ENCODE results near the gene ZNF827. TPM values are rescaled to one million over a fixed set of nuclear protein-coding genes. Genes with fewer than 3 reads are reported as not detected.

Gene ZNF827, protein sequence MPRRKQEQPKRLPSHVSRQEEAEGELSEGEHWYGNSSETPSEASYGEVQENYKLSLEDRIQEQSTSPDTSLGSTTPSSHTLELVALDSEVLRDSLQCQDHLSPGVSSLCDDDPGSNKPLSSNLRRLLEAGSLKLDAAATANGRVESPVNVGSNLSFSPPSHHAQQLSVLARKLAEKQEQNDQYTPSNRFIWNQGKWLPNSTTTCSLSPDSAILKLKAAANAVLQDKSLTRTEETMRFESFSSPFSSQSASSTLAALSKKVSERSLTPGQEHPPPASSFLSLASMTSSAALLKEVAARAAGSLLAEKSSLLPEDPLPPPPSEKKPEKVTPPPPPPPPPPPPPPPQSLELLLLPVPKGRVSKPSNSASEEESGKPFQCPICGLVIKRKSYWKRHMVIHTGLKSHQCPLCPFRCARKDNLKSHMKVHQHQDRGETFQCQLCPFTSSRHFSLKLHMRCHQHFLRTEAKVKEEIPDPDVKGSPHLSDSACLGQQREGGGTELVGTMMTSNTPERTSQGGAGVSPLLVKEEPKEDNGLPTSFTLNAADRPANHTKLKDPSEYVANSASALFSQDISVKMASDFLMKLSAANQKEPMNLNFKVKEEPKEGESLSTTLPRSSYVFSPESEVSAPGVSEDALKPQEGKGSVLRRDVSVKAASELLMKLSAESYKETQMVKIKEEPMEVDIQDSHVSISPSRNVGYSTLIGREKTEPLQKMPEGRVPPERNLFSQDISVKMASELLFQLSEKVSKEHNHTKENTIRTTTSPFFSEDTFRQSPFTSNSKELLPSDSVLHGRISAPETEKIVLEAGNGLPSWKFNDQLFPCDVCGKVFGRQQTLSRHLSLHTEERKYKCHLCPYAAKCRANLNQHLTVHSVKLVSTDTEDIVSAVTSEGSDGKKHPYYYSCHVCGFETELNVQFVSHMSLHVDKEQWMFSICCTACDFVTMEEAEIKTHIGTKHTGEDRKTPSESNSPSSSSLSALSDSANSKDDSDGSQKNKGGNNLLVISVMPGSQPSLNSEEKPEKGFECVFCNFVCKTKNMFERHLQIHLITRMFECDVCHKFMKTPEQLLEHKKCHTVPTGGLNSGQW
- 10 to 100 TPM; 29.4 to 46.7 (median 35.2) TPM for polyA plus RNA-seq (ENCODE audit: insufficient read length in 4 of 4)

DNA sequence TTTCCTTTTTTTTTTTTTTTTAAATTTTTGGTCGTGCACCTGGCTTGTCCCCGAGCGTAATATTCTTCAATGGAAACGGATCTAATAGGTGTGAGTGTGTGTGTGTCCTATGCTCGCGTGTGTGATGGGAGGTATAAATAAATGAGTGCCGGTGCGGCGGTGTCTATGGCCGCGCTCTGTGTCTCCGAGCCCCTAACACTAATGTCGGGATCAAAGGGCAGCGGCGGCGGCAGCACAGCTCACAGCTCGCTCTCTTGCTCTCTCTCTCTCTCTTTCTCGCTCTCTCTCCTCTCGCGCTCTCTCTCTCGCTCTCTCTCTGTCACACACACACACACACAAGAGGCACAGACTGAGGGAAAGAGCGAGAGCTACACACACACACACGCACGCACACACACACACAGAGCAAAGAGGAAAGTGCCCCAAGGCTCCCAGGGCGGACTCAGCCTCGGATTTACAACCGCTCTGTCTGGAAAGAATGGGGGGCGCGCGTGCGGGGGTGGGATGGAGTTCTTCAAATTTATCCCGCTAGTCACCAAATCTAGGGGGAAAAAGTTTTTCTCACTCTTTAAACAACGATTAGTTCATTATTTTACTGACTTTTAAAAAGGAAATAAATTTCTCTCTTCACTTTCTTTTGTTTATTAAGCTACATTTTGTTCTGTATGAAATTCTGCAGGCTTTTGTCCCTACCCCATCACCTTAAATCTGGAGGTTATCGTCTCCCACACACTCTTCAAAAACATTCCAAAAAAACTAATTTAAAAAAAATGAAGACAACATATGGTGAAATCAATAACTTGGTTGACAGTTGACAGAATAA lies at the start of gene ZNF827:
Gene ZNF827 (minus strand): TSS at position 206 of the 823 bp plus-strand sequence. CDS start 416 bp downstream, outside the sequence.
- DNase-seq (ENCODE audit: low read depth in 4 of 4, low spot score in 2 of 4), result peak in 3 of 4 donors; percentile 63 to 75 (median 72)

DNA sequence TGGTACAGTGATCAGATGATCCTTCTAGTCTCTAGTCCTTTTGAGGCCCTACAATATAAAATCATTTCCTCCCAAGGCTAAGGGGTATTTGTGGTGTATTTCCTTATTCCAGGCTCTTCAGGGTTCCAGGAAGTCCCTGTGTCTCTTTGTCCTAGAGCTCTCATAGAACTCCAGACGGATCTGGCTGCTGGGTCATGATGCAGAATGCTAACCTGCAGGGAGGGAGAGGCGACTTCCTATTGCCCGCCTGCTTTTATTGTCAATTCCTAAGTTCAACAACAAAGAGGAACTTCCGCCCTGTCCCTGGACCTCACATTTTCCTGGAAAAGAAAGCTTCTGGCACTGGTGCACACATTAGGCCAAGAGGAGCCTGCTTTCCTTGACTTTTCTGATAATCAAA lies 45.9 kb upstream of the ZNF827 start:
- no peak for DNase-seq (ENCODE audit: low read depth in 4 of 4, low spot score in 2 of 4)

DNA sequence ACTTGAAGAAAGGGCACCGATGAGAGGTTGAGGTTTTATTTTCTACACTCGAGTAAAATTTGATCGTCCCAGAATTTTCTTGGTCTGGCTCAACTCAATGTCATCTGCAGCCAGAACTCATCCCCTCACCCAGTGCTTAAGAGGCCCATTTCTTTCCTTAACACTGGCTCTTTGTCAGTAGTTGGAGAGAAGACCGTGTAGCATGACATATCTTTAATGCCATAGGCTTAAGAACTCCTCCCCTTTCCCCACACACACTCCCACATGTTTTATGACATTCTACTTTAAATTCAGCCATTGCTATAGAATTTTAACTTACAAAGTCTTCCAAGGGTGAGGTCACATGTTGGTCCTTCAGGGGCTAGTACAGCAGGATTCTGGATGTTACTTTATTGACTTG lies 44.2 kb upstream of the ZNF827 start:
- no peak for DNase-seq (ENCODE audit: low read depth in 4 of 4, low spot score in 2 of 4)

DNA sequence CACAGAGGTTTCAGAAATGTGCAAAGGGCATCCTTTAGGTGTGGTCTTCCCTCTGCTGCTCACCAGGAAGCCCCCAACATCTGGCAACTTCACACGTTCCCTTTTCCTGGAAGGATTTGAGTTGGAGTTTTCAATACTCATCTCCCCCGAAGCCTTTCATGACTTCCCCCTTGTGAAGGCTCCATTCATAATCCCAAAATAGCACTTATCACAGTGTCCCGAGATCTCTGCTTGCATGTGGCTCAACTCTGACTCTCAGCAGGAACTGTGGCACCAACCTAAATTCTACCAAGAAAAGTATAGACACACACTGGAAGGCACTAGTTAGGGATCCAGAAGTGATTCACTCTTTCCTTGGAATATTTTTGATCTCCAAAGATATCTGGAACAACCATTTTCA lies 40.5 kb upstream of the ZNF827 start:
- DNase-seq (ENCODE audit: low read depth in 4 of 4, low spot score in 2 of 4), result no peak

DNA sequence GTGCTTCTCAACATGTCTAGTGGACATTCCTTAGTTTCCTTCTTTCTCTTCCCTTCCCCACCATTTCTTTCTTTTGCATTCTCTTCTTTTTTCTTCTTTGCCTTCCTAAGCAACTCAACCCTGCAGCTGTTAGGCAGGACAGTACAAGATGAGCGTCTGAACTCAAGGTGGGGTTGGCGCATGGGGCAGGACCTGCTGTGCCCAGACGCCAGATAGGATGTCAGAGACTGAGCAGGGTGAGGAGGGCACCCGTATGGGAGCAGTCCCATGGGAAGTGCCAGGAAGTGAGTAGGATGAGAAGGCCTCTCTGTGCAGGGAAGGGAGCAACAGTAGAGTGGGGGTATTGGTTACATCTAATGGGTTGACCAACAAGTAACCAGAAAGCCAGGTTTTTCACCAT lies 38.1 kb upstream of the ZNF827 start:
- DNase-seq (ENCODE audit: low read depth in 4 of 4, low spot score in 2 of 4), result no peak

DNA sequence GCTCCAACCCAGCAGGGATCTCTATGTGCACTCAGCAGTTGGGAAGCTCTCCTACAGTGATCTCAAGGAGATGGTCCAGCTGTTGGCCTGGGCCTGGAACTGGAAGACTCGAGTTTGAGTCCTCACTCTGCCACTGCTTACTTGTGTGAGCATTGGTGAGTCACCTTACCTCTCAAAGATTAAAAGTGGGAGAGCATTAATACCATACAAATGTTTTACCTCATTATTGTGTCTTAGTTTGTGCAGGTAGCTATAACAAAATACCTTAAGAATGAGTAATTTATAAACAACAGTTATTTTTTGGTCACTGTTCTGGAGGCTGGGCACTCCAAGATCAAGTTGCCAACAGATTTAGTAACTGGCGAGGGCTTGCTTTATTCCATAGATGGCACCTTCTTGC lies 21.4 kb upstream of the ZNF827 start:
- DNase-seq (ENCODE audit: low read depth in 4 of 4, low spot score in 2 of 4), result no peak

DNA sequence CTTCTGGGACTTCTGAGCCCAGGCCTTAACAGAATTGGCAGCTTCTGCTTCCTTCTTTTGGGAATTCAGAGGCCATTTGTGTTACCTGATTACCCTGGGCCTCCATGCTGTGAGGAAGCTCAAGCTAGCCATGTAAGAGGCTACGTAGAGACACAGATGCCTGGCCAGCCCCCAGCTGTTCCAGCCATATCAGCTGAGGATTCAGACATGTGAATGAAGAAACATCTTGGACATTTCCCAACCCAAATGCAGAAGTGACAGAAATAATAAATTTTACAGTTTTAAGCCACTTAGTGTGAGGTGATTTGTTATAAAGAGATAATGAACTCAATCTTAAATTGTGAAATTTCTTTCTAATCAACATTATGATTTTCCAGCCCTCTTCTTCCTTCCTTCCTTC lies 18.7 kb upstream of the ZNF827 start:
- no peak for DNase-seq (ENCODE audit: low read depth in 4 of 4, low spot score in 2 of 4)

DNA sequence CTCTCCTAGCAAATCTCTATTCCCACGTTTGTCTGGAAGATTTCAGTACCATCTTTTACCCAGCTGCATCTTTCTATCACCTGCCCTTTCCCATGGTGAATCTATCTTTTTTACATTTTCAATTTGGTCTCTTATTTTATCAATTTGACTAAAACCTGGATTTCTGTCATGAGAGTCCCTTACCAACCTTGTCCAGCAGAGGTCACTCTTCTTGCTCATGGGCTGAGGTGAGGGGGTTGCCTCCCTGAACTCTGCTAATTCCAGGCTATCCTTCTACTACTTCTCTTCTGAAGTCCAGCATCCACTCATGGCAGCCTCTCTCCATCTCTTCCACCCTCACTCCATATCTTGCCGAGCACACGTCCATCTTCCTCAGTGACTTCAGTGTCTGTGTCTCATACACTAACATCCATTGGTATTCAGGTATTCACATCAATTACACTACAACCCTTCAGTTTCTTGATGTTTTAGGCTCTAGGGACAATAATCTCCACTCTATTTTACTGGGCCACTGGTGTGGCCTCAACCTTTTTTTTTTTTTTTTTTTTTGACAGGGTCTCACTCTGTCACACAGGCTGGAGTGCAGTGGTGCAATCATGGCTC lies 17.8 kb upstream of the ZNF827 start:
- no peak for DNase-seq (ENCODE audit: low read depth in 4 of 4, low spot score in 2 of 4)

DNA sequence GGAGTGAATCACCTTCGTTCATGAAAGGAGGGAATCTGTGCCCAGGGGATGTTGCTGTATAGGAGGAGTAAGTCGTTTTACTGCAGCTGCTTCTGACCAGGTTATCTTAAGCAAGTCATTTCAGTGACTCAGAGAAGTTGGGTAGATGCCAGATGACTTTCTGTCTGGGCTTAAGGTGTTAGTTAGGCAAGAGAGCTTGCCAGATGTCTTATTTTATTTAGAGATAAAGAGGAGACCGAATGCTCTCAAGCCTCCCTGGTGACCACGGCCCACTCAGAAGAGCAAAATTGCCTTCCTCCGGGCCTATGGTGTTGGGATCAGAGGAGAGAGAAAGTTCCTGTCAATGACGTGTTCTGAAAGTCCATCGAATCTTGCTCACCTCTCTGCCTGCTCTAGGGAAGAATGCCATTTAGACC lies 16.3 kb upstream of the ZNF827 start:
- DNase-seq (ENCODE audit: low read depth in 4 of 4, low spot score in 2 of 4), result no peak

DNA sequence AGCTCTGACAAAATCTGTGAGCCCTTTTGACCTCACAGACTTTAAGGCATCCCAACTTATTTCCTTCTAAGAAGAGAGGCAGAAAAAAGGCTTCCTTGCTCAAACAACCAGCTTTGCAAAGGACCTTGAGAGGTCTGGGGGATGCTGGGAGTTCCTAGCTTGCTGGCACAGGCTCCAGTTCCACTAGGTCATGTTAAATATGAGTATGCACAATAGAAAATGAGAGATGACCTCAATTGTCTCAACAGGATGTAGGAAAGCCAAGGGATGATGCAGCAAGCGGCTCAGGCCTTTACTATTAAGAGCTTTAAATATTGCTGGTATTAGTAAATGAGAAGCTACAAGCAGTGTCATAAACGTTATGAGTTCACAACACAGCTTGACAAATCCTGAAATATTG lies 13.3 kb upstream of the ZNF827 start:
- no peak for DNase-seq (ENCODE audit: low read depth in 4 of 4, low spot score in 2 of 4)

DNA sequence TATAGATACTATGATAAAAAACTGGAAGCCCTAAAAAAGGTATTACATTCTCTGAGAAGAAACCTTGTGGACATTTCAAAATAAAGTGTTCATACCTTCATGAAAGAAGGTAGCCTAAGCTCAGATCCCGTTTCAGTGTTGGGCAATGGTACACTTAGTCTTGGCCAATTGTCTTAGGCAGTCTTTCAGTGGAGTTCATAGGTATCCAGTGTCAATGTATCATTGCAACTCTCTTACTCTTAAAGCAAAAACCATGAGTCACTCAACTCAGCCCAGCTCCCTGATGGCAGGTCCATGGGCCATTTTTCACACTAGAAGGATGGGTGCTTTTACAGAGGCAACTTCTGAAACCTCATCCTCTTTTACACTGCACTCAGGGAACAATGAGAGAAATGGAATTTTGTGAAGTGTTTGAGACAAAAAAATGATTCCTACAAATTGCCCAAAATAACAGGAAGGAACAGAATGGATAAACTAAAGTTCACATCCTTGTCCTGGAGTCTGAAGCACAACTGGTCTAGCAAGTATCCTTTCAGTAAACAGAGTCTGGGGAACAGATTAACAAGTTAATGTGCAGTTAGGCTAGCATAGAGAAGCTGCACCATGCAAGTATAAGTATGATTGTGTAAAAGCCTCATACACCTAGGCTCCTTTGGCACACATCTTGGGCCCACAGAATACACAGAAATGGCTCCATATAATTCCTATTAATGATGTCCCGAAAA lies 7.0 kb upstream of the ZNF827 start:
- DNase-seq (ENCODE audit: low read depth in 4 of 4, low spot score in 2 of 4), result no peak

DNA sequence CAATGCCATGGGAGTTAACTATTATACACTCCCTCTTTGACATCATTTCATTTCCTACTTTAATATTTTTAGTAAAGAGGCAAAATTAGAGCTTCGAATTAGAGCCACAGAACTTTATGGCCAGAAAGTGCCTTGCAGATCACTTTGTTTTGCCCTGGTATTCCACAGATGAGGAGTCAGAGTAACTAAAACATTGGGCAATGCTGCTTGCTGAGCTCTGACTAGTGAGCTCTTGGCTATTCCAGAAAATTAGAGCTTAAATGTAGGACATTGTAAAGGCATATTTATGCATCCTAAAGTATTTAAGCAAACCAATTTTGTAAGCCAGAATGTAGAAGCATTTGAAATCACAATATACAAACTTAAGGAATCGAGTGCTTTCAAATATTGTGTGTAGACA lies 6.3 kb upstream of the ZNF827 start:
- no peak for DNase-seq (ENCODE audit: low read depth in 4 of 4, low spot score in 2 of 4)

DNA sequence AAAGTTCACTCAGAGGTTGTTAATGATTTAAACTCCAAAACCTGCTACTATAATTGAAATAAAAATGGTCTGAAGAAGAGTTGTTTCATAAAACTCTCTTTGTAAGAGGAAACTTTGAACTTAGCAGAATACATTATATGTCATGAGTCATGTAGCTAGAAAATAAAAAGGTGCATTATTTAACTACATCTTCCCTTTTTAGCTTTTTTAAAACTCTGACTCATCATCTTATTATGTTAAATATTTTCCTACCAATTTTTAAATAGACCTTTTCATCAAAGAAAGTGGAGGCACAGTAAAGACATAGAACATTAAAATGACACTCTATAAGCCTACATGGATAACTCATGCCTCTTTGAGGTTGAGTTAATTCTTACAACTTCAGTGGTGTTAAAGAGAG lies 1.2 kb upstream of the ZNF827 start:
- no peak for DNase-seq (ENCODE audit: low read depth in 4 of 4, low spot score in 2 of 4)

DNA sequence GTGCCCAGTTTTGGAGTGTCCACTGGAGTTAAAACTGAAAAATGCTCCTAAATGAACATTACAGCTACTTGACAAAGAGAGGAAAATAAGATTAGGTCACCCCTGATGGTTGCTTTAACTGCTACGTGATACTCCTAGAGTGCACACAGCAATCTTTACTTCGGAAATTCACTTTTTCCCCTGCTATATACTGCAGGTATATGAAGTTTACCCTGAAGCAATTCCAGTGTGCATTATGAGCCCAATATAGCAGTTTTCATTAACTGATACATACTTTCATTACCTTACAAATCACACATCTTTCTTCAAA lies 773 bp upstream of the ZNF827 start:
- no peak for DNase-seq (ENCODE audit: low read depth in 4 of 4, low spot score in 2 of 4)

DNA sequence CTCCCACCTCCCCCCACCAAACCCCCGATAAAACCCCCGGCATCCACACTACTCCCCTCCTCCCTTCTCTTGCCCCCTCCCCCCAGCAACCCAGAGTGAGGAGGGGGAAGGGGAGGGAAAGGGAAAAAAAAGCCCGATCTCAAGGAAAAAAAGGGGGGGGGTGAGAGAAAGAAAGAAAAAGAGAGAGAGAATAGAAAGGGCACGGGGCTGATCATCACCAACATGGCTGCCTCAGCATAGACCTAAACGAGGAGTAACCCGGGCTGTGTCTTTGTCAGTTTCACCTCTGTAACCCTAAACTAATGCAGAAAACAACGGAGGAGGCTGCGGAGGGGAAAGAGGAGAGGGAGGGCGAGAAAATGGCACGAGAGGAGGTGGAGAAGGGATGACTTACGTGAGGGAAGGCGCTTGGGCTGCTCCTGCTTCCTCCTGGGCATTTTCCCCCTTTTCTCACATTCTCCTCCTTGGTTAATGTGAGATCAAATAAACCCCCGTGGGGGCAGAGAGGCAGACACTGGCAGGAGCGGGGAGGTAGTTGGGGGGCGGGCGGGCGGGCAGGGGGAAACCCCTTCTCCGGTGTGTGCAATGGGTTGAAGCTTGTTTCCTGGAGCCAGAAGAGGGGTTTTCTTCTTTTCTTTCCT lies 532 bp downstream of the ZNF827 start:
- peak in 1 of 4 donors; percentile 73 for DNase-seq (ENCODE audit: low read depth in 4 of 4, low spot score in 2 of 4)

DNA sequence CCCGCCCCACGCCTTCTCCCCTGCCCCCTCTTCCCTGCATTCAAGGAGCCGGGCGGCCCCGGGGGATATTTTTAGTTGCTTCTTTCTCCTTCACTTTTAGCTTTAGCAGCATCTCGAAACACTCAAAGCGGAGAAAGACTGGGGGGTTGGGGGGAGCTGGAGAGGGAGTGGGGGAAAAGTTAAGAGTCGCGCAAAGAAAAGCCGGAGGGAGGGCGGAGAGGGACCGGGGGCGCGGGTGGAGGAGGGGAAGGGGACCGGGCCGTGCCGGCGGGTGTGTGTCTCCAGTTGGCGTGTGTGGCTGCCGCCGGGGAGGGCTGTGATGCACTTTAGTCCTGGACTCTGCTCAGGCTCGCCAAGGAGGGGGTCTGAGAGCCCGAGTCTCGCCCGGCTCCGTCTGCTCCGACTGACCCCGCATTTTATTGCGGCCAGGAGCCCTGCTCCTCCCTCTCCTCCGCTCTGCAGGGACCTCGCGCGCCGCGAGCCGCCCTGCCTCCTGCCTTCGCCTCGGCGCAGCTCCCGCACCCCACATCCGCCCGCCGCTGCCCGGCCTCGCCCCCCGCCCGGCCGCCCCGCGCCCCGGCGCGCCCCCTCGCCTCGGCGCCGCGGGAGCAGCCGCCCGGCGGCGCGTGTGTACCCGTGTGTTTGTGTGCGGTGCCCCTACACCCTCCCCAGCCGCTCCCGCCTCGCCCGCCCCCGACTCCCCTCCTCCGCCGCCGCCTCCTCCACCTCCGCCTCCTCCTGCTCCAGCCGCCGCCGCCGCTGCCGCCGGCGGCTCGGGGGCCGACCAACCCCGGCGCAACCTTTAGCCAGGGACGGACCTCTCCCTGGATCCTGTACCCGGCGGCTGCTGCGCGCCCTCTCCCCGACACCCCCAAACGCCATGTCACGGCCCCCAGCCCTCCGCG lies 1.4 kb downstream of the ZNF827 start:
- peak in 3 of 4 donors; percentile 67 to 73 (median 73) for DNase-seq (ENCODE audit: low read depth in 4 of 4, low spot score in 2 of 4)

DNA sequence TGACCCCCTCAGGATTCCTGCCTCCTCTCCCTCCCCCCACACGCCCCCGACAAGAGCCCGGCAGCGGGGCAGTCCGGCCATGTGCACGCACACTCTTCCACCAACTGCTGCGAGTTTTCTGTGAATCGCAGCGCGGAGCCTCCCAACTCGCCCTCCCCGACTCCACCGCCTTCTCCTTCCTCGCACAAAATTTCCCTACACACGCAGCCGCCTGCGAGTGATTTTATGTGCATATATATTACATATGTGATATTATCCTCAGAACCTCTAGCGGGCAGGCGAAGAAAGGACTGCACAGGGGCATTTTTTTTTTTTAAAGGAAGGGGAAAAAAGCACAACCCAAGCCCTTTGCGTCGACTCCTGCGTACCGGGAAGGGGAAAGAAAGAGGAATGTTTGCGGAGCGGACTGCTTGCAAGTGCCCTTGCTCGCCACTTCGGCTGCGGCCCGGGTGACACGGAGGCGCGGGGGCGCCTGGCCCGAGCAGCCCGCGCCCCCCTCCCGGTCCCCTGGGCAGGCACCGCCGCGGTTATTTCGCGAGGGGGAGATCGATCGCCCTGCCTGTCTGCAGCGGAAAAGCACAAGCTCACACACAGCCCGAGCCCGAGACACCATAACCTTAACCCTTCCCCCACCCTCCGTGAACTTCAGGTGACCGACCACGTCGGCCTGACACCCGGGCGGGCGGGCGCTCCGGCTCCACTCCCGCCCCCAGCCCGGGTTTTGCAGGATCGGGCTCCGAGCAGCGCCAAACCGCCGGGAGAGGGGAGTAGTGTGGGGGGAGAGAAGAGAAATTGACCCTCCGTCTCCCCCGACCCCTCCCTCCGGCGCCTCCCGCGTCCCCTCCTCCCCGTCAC lies 2.3 kb downstream of the ZNF827 start:
- peak; percentile 59 to 72 (median 72) for DNase-seq (ENCODE audit: low read depth in 4 of 4, low spot score in 2 of 4)
